HCT116 (cell line): ENCODE data around the gene CHST14. TPM values are rescaled to one million over a fixed set of nuclear protein-coding genes. Genes with fewer than 3 reads are reported as not detected.
A peak's percentile ranks its signal among the peaks of the same experiment; 100 is the strongest.

Experiments used
- ATAC-seq: fragments of 200-7000 bp; cut with Tn5 transposase; 2 replicates; pipeline ENCODE4 v1.9.1; 2020; ENCODE audit warnings: mild to moderate bottlenecking, moderate library complexity
- BruUV-seq: library from RNA; stranded (reverse); fragments of 400-500 nt; replicated peaks from 2 replicates; lab custom pipeline; 2021; lab: Mats Ljungman, UMichigan
- CTCF ChIA-PET: fragments of 300-600 bp; sonication (Branson Sonifier 250); formaldehyde crosslinking; loops from one replicate; lab custom pipeline; 2021; ENCODE audit warnings: antibody characterized with exemption; lab: Charles Lee
- POLR2A ChIA-PET: fragments of 300-600, 350-600 bp; sonication (Branson Sonifier 250); formaldehyde crosslinking; loops from one replicate; lab custom pipeline; 2021; ENCODE audit warnings: antibody characterized with exemption; lab: Charles Lee
- RAD21 ChIA-PET, 2 experiments: fragments of 300-600 bp; sonication (Branson Sonifier 250); formaldehyde crosslinking; loops; one replicate each; lab custom pipeline; 2023; ENCODE audit warnings: low total read pairs in 2 of 2; ENCODE audit not compliant: uncharacterized antibody in 2 of 2, unreplicated experiment in 2 of 2, low non-redundant PET in 1 of 2; lab: Charles Lee
- DNase-seq: peaks from one replicate; pipeline ENCODE4 v3.0.0-alpha.2; 2010; ENCODE audit warnings: low read depth, low spot score
- H2AFZ ChIP-seq: fragments of 200-600 bp; shearing (Covaris generic), sonication (generic); 2 replicates; pipeline ENCODE4 v1.6.1; 2017; ENCODE audit warnings: low read depth, mixed run types, mixed read lengths, antibody characterized with exemption, low read length; ENCODE audit not compliant: poor library complexity, severe bottlenecking
- H3K27ac ChIP-seq: 2 replicates; pipeline ENCODE4 v1.5.1; 2012; ENCODE audit warnings: low read depth, low read length
- H3K27me3 ChIP-seq: fragments of 200-600 bp; sonication (generic); 2 replicates; pipeline ENCODE4 v1.6.1; 2016; ENCODE audit warnings: mixed run types, low read length, mixed read lengths; ENCODE audit not compliant: insufficient read depth
- H3K36me3 ChIP-seq, 2 experiments: fragments of 200-500 bp in 1 of 2; fragments of 200-600 bp in 1 of 2; sonication (Bioruptor generic) in 1 of 2; sonication (generic) in 1 of 2; 2 replicates each; pipeline versions ENCODE4 v1.5.1 to v1.6.1; 2014 to 2016; ENCODE audit warnings: low read length in 2 of 2, inconsistent platforms in 1 of 2, mixed read lengths in 1 of 2, mixed run types in 1 of 2; ENCODE audit not compliant: insufficient read depth in 2 of 2, control insufficient read depth in 1 of 2
- H3K4me1 ChIP-seq, 2 experiments: fragments of 200-600 bp in 1 of 2; sonication (generic) in 1 of 2; 2 replicates each; pipeline versions ENCODE4 v1.5.1 to v1.6.1; 2012 to 2017; ENCODE audit warnings: low read length in 2 of 2, inconsistent platforms in 1 of 2, mild to moderate bottlenecking in 1 of 2, mixed read lengths in 1 of 2, mixed run types in 1 of 2, moderate library complexity in 1 of 2; ENCODE audit not compliant: insufficient read depth in 2 of 2, control insufficient read depth in 1 of 2
- H3K4me2 ChIP-seq: fragments of 200-600 bp; sonication (generic); 2 replicates; pipeline ENCODE4 v1.6.1; 2017; ENCODE audit warnings: mixed run types, low read length, mixed read lengths
- H3K4me3 ChIP-seq, 2 experiments: fragments of 200-600 bp in 1 of 2; sonication (generic) in 1 of 2; replicated peaks in 1 of 2; 2 replicates each; pipeline ENCODE4 v1.5.1; 2011 to 2016; ENCODE audit warnings: low read length in 2 of 2, control low read depth in 1 of 2, low read depth in 1 of 2, mild to moderate bottlenecking in 1 of 2, mixed read lengths in 1 of 2, mixed run types in 1 of 2
- H3K79me2 ChIP-seq: fragments of 200-600 bp; sonication (generic); 2 replicates; pipeline ENCODE4 v1.6.1; 2017; ENCODE audit warnings: mild to moderate bottlenecking, mixed run types, low read length, moderate library complexity, mixed read lengths; ENCODE audit not compliant: insufficient read depth
- H3K9ac ChIP-seq: fragments of 200-600 bp; sonication (generic); 2 replicates; pipeline ENCODE4 v1.6.1; 2016; ENCODE audit warnings: low read length, mixed read lengths
- H3K9me2 ChIP-seq: fragments of 200-600 bp; sonication (generic), shearing (Covaris generic); 2 replicates; pipeline ENCODE4 v1.6.1; 2017; ENCODE audit warnings: mixed run types, mild to moderate bottlenecking, moderate library complexity; ENCODE audit not compliant: insufficient read depth
- H3K9me3 ChIP-seq, 2 experiments: fragments of 200-500 bp in 1 of 2; fragments of 200-600 bp in 1 of 2; sonication (Bioruptor generic) in 1 of 2; sonication (generic) in 1 of 2; 2 replicates each; pipeline ENCODE4 v1.6.1; 2014 to 2017; ENCODE audit warnings: low read length in 2 of 2, mixed read lengths in 2 of 2, inconsistent platforms in 1 of 2, low read depth in 1 of 2, mild to moderate bottlenecking in 1 of 2, mixed run types in 1 of 2, moderate library complexity in 1 of 2; ENCODE audit not compliant: control insufficient read depth in 1 of 2, insufficient read depth in 1 of 2
- H4K20me1 ChIP-seq: fragments of 200-600 bp; sonication (generic), shearing (Covaris generic); 2 replicates; pipeline ENCODE4 v1.6.1; 2017; ENCODE audit warnings: mixed run types, mild to moderate bottlenecking, moderate library complexity; ENCODE audit not compliant: insufficient read depth
- ATF3 ChIP-seq: IDR thresholded peaks from 2 replicates; pipeline ENCODE4 v1.6.1; 2012
- CTCF ChIP-seq, 3 experiments: fragments of 200-600 bp in 1 of 3; sonication (generic) in 1 of 3; IDR thresholded peaks in 2 of 3; conservative IDR thresholded peaks in 1 of 3; 2 replicates each; pipeline ENCODE4 v1.5.1; 2012 to 2017; ENCODE audit warnings: low read depth in 2 of 3, low read length in 2 of 3, antibody characterized with exemption in 1 of 3, borderline replicate concordance in 1 of 3, control low read depth in 1 of 3, mild to moderate bottlenecking in 1 of 3, mixed read lengths in 1 of 3, mixed run types in 1 of 3, moderate library complexity in 1 of 3; ENCODE audit not compliant: insufficient read depth in 1 of 3
- EGR1 ChIP-seq: IDR thresholded peaks from 2 replicates; pipeline ENCODE4 v1.6.1; 2012; ENCODE audit warnings: low read depth
- ELF1 ChIP-seq: IDR thresholded peaks from 2 replicates; pipeline ENCODE4 v1.6.1; 2012; ENCODE audit warnings: low read depth, borderline replicate concordance
- EZH2phosphoT487 ChIP-seq: fragments of 200-600 bp; IDR thresholded peaks from 2 replicates; pipeline ENCODE4 v1.6.1; 2018; ENCODE audit warnings: antibody characterized with exemption, borderline replicate concordance
- MAX ChIP-seq: IDR thresholded peaks from 2 replicates; pipeline ENCODE4 v1.6.1; 2012
- POLR2AphosphoS5 ChIP-seq: IDR thresholded peaks from 2 replicates; pipeline ENCODE4 v1.6.1; 2011; ENCODE audit warnings: mild to moderate bottlenecking, low read depth, low read length, moderate library complexity
- SRF ChIP-seq: IDR thresholded peaks from 2 replicates; pipeline ENCODE4 v1.6.1; 2012; ENCODE audit warnings: low read depth
- YY1 ChIP-seq: IDR thresholded peaks from 2 replicates; pipeline ENCODE4 v1.6.1; 2011; ENCODE audit warnings: low read length, low read depth, moderate library complexity, mild to moderate bottlenecking; ENCODE audit not compliant: insufficient replicate concordance; ENCODE audit errors: extremely low read depth
- ZBTB33 ChIP-seq: IDR thresholded peaks from 2 replicates; pipeline ENCODE4 v1.6.1; 2011; ENCODE audit warnings: mild to moderate bottlenecking, low read length, moderate library complexity; ENCODE audit not compliant: insufficient replicate concordance; ENCODE audit errors: extremely low read depth
- ZFX ChIP-seq: fragments of 450-650 bp; IDR thresholded peaks from 2 replicates; pipeline ENCODE4 v1.6.1; 2017
- ZNF274 ChIP-seq: fragments of 200-500 bp; sonication (Bioruptor generic); IDR thresholded peaks from 2 replicates; pipeline ENCODE4 v1.6.1; 2014; ENCODE audit warnings: mild to moderate bottlenecking, low read depth, low read length, inconsistent platforms
- intact Hi-C: fragments of 100-400 bp; cut with micrococcal nuclease; formaldehyde crosslinking; loops from 2 replicates; pipeline ENCODE4 v1.10.0; 2022
- total RNA-seq: library from RNA; stranded (reverse); gene quantifications from one replicate; pipeline ENCODE4 v1.2.1, GENCODE V29; 2021; ENCODE audit not compliant: unreplicated experiment

Gene CHST14
- total RNA-seq, 1 experiment from 2014 or later, result 12.7 TPM

- TF ChIP-seq ZFX (0 out of 2 replicates have a peak, but pooled peaks have one; percentile 15), ELF1 (no peak)
- TF ChIP-seq, all 23 proteins: peak for 1
- BruUV-seq, result no TSS peak
- Histone ChIP-seq H3K27me3 (no peaks in the 10 kb centered on the region), H3K9me2 (no peaks in the 10 kb centered on the region), H3K9ac (peak overlapping the region; percentile 79), H2AFZ (no peak overlapping the region), H3K9me3 (no peaks in the 10 kb centered on the region), H3K4me1 (peaks cover 10 to 26% of the 10 kb centered on the region in 2 experiments), H3K4me3 (peak overlapping the region; percentile 60 to 72), H3K36me3 (no peaks in the 10 kb centered on the region), H3K4me2 (peak overlapping the region; percentile 80), H3K27ac (peak overlapping the region; percentile 71; the same call in 1 of the 2 replicates), H4K20me1 (no peaks in the 10 kb centered on the region), H3K79me2 (peaks cover 53% of the 10 kb centered on the region)
- RAD21 ChIA-PET, result no interaction called here
- CTCF ChIA-PET, result interaction anchor here (1.0 kb wide), 1 partner anchor 13 kb away, joined by 3 read pairs; no protein-coding TSS in a partner anchor
- DNase-seq (no peak), ATAC-seq (no peak; the same call in 1 of the 2 replicates)
- intact Hi-C loops, result no loop called here
- POLR2A ChIA-PET, result interaction anchor here (1.3 kb wide), 1 partner anchor 21 kb away, joined by 3 read pairs; no protein-coding TSS in a partner anchor
These were observed 28.9 kb upstream of the CHST14 start for GRCh38 chr15:40441565-40442531.

- no TSS peak for BruUV-seq
- ChIA-PET CTCF (no interaction called here), RAD21 (no interaction called here), POLR2A (no interaction called here)
- no peaks in the 10 kb centered on the region for H3K27me3 ChIP-seq
- no peak overlapping the region for H3K27ac ChIP-seq
- no peak overlapping the region for H2AFZ ChIP-seq
- H3K79me2 ChIP-seq, result peaks cover 64% of the 10 kb centered on the region
- no peaks in the 10 kb centered on the region for H3K36me3 ChIP-seq
- no peak for DNase-seq
- no peaks in the 10 kb centered on the region for H4K20me1 ChIP-seq
- no peak overlapping the region for H3K4me3 ChIP-seq
- no peaks in the 10 kb centered on the region for H3K9me2 ChIP-seq
- H3K4me1 ChIP-seq, result peaks cover 12 to 28% of the 10 kb centered on the region in 2 experiments
- TF ChIP-seq ATF3 (no peak), YY1 (no peak), EGR1 (no peak), MAX (no peak), ELF1 (no peak), ZBTB33 (no peak), ZNF274 (no peak), EZH2phosphoT487 (no peak), POLR2AphosphoS5 (no peak), SRF (no peak), CTCF (IDR thresholded peaks at IDR 0.05 in 2 of 3, conservative IDR thresholded peaks at IDR 0.05 in 1 of 3; ENCODE audit: borderline replicate concordance in 1 of 3, insufficient read depth in 1 of 3, low read depth in 2 of 3, low read length in 2 of 3) (no peak)
- no peak overlapping the region for H3K4me2 ChIP-seq
- no peak for ATAC-seq
- H3K9me3 ChIP-seq, result no peaks in the 10 kb centered on the region
- intact Hi-C loops, result no loop called here
- no peak overlapping the region for H3K9ac ChIP-seq
These were observed 27.5 kb upstream of the CHST14 start for GRCh38 chr15:40443255-40443654.
